Mucosa of stomach (tissue), 1 donor: ENCODE data around the gene TIMM17A.

Source experiments
- H3K27me3 ChIP-seq: one replicate; pipeline ENCODE4 v1.7.0; 2013; ENCODE audit warnings: mild to moderate bottlenecking, low read length; ENCODE audit not compliant: control insufficient read depth, insufficient read depth
- H3K36me3 ChIP-seq: one replicate; pipeline ENCODE4 v1.7.0; 2013; ENCODE audit warnings: low read length; ENCODE audit not compliant: control insufficient read depth, insufficient read depth
- H3K4me1 ChIP-seq: one replicate; pipeline ENCODE4 v1.7.0; 2013; ENCODE audit warnings: mild to moderate bottlenecking, low read length; ENCODE audit not compliant: control insufficient read depth, insufficient read depth
- H3K4me3 ChIP-seq: one replicate; pipeline ENCODE4 v1.7.0; 2013; ENCODE audit warnings: low read length
- H3K9ac ChIP-seq: one replicate; pipeline ENCODE4 v1.7.0; 2013; ENCODE audit warnings: mild to moderate bottlenecking, low read length, moderate library complexity
- H3K9me3 ChIP-seq: one replicate; pipeline ENCODE4 v1.7.0; 2013; ENCODE audit warnings: mild to moderate bottlenecking, low read length, moderate library complexity; ENCODE audit not compliant: control insufficient read depth
- donor health status: Pancreatic carcinoma.

TIMM17A gene

DNA sequence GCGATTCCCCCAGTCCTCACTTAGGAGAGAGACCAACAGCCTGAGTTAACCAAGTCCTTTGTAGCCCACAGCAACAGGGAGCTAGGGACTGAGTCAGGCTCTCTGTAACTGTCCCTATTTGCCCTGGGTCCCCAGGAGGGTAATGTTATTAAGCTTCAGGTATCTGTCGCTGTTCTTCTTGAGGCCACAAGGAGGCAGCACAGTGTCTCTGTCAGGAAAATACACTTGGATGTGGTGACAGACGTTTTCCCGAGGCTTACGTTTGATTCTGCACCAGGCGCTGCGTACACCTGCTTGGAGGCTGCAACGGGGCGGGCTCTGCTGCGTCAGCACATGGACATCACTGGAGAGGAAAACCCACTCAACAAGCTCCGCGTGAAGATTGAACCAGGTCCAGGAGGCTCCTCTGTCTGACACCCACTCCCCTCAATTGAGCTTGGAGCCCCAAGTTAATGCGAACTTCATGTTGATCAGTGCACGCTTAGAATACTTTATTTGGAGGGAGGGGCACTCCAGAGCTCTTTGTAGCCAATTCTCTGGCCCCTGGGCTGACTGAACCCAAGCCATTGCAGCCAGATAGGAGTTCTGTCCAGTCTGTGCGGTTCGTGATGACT is 44.4 kb downstream of the TIMM17A start:
- Histone ChIP-seq H3K36me3 (peaks cover 32% of the 10 kb centered on the region), H3K9ac (no peak overlapping the region)

DNA sequence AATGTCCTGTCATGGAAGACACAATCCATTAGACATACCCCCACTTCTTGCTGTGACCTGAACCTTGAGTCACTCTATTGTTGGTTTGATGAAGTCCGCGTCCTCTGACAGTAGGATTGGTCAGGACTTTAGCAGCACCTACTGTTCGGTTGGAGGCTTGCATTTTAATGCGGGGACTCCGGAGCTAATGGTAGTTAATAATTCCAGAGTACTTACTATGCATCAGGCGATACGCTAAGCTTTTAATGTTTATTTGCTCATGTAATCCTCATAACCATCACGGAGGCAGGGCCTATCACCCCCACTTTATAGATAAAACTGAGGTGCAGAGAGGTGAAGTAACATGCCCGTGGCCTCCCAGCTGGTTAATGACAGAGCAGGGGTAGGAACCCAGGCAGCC is 47.2 kb downstream of the TIMM17A start:
- H3K36me3 ChIP-seq = peaks cover 28% of the 10 kb centered on the region
- H3K4me3 ChIP-seq = no peak overlapping the region
- H3K9ac ChIP-seq = no peak overlapping the region
- no peaks in the 10 kb centered on the region for H3K27me3 ChIP-seq
- peaks cover 8% of the 10 kb centered on the region for H3K4me1 ChIP-seq
- no peaks in the 10 kb centered on the region for H3K9me3 ChIP-seq

More for the DNA sequence above, 44.4 kb downstream of the TIMM17A start:
- no peaks in the 10 kb centered on the region for H3K9me3 ChIP-seq
- no peaks in the 10 kb centered on the region for H3K4me1 ChIP-seq
- no peak overlapping the region for H3K4me3 ChIP-seq
- no peaks in the 10 kb centered on the region for H3K27me3 ChIP-seq

DNA sequence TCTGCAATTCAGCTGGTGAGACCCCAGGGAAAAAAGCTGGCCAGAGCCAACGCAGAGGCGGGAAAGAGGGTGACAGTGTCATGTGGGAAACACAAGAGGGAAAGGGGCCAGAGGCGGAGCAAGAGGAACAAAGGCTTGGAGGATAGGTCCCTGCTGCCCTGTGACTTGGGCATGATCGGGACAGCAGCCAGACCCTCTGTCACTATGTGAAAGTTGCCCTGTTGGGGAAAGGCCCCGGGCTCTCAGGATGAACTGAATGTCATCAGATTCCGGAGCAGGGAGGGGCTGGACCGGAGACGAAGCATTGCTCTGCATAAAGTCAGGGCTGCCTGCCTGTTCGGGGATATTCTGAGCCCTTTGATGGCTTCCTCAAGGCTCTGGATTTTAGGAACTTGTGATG is 49.4 kb downstream of the TIMM17A start:
- Histone ChIP-seq H3K4me3 (no peak overlapping the region), H3K9ac (no peak overlapping the region), H3K4me1 (peaks cover 22% of the 10 kb centered on the region), H3K27me3 (no peaks in the 10 kb centered on the region), H3K36me3 (peaks cover 28% of the 10 kb centered on the region), H3K9me3 (no peaks in the 10 kb centered on the region)

DNA sequence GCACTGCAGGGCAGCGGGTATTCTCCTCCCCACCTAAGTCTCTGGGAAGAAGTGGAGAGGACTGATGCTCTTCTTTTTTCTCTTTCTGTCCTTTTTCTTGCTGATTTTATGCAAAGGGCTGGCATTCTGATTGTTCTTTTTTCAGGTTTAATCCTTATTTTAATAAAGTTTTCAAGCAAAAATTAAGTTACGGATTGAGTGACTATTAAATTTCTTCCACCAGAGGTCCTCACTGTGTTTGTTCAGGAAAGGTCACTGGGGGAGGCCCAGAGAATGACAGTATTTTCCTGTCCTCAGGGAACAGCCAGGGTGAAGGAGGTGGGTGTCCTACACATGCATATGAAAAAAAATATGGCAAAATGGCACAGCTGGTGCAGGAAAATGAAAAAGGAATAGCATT is 50.7 kb downstream of the TIMM17A start:
- peaks cover 31% of the 10 kb centered on the region for H3K36me3 ChIP-seq

DNA sequence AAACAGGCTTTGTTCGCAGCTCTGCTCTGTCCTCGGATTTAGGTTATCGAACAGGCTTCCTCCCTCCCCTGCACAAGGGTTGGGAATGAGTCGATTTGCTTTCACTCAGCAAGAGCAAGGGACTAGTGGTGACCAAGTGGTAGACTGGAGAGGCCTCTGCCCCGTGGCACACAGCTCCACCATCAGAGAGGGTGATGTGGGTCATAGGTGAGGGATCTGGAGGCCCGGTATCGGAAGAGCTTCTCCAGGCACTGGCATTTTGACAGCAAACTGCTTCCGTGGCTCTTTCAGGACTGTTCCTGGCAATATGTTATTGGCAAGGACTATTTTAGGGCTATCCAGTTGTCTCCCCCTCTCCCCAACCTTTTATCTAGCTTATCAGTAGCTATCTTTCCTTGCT is 52.0 kb downstream of the TIMM17A start:
- Histone ChIP-seq H3K4me3 (peak overlapping the region; percentile 24), H3K36me3 (peaks cover 34% of the 10 kb centered on the region), H3K4me1 (peaks cover 22% of the 10 kb centered on the region), H3K9me3 (no peaks in the 10 kb centered on the region), H3K9ac (peak overlapping the region; percentile 40), H3K27me3 (no peaks in the 10 kb centered on the region)

More for the DNA sequence above, 50.7 kb downstream of the TIMM17A start:
- Histone ChIP-seq H3K9me3 (no peaks in the 10 kb centered on the region), H3K27me3 (no peaks in the 10 kb centered on the region), H3K4me1 (peaks cover 22% of the 10 kb centered on the region), H3K4me3 (no peak overlapping the region), H3K9ac (no peak overlapping the region)

DNA sequence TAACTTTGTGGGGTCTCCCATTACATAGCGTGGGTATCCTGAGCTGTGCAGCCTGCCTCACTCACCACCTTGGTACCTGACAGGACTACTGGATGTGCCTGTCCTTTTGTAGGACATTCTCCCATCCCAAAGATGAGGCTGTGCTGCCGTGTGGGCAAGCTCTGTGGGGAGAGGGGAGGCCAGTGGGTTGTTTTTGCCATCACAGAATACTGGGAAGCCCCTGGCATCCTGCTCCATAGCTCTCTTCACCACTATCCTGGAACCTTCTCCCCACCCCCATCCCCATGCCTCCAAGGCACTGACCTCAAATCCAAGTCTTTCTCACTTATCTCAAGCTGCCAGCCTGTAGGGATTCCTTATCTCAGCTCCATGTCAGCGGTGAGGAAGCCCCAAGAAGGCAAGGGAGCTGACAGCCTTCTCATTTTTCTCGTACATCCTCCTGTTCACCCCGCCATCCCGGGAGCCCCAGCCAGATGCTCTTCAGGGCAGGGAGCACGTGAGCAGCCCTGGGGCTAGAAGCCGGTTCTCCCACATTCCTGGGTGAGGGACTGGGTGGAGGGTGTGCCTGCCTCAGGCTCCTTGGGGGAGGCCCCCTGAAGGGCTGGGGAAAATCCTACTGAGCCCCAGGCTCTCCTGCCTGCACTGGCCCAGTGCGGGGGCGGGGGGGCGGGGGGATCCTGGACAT is 52.6 kb downstream of the TIMM17A start:
- Histone ChIP-seq H3K27me3 (no peaks in the 10 kb centered on the region), H3K9ac (peak overlapping the region; percentile 40), H3K4me3 (peak overlapping the region; percentile 24), H3K36me3 (peaks cover 38% of the 10 kb centered on the region), H3K9me3 (no peaks in the 10 kb centered on the region), H3K4me1 (peaks cover 22% of the 10 kb centered on the region)

DNA sequence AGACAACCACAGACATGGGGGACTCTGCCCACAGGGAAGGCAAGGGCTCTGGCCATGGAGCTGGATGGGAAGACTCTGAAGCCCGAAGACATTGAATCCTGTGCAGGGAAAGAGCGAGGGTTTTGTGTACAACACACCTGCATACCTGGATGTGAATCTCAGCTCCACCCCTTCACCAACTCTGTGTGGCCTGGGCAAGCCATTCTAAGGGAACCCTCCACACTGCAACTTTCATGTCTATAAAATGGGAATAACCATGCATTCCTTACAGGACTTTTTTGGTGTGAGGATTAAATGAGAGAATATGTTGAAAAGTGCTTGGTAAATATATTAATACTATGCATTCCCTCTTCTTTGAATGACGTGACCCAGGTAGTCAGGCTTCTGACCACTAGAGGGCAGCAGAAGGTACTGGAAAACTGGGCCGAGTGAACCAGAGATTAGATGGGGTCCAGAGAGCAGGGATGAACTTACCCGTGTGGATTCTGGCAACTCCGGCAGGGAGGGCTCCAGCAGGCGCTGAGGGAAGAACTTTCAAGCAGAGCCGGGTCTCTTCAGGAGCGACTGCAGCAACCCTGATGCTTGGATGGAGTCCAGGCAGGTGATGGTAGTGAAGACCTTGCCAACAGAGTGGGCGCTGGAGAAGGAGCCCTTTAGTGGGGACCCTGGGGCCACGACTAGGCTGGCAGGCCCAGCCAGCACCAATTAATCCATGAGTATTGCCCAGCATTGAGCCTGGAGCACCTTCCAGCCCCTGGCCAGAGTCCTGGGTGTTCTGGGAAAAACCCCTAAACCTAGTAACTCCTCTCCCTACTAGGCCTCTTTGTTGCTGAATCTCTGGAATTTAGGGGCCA is 54.2 kb downstream of the TIMM17A start:
- H3K36me3 ChIP-seq = peaks cover 49% of the 10 kb centered on the region

DNA sequence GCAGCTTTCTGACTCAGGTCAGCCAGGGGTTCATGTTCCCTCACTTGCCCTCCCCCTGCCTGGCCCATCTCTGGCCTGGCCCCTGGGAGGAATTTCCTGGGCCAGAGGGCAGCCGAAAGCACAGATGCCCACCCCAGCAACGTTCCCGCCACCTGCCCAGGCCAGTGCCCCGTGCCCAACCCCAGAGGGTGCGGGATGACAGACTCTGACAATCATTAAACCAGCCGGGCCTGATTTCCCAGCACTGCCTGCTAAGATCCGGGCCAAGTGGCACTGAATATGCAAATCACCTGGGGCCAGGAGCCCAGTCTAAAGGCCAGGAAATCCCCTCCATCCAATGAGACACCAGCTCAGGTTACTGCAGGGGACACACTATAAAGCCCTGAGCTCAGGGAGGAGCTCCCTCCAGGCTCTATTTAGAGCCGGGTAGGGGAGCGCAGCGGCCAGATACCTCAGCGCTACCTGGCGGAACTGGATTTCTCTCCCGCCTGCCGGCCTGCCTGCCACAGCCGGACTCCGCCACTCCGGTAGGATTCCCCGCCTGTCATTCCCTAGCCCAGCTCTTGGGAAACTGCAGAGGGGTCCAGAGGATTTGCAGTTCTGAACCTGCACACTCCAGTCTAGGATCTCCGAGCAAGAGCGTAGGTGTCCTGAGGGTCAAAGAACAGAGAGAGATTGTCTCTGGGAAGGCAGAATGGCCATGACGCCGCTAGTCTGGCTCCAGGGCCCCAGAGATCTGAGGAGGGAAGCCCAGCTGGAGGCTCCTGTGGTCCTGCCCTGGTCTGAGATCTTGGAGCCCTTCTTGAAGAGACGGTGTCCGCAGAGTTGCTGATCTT is 55.1 kb downstream of the TIMM17A start, which contains the start of gene ELF3:
TSS of gene ELF3 (plus strand) at position 408 of the 836 bp plus-strand sequence. CDS start 550 bp downstream, outside the sequence.
- H3K4me3 ChIP-seq = peak within 1 kb of the TSS; percentile 99
- H3K36me3 ChIP-seq = peaks cover 48% of the 10 kb centered on the region
- peaks cover 25% of the 10 kb centered on the region for H3K4me1 ChIP-seq
- peak within 1 kb of the TSS; percentile 100 for H3K9ac ChIP-seq
- H3K9me3 ChIP-seq = no peaks in the 10 kb centered on the region
- no peaks in the 10 kb centered on the region for H3K27me3 ChIP-seq

More for the DNA sequence above, 54.2 kb downstream of the TIMM17A start:
- H3K9me3 ChIP-seq = no peaks in the 10 kb centered on the region
- no peaks in the 10 kb centered on the region for H3K27me3 ChIP-seq
- H3K4me1 ChIP-seq = peaks cover 22% of the 10 kb centered on the region
- peak overlapping the region; percentile 52 for H3K4me3 ChIP-seq
- peak overlapping the region; percentile 100 for H3K9ac ChIP-seq

DNA sequence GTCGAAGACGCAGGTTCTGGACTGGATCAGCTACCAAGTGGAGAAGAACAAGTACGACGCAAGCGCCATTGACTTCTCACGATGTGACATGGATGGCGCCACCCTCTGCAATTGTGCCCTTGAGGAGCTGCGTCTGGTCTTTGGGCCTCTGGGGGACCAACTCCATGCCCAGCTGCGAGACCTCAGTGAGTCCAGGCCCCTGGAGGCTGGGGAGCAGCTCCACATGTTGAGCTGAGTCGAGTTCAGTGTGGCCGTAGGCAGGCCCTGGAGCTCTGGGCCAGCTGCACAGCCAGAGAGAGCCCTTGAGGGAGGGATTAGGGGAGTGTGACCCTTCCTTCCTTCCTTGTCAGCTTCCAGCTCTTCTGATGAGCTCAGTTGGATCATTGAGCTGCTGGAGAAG is 56.7 kb downstream of the TIMM17A start:
- peaks cover 56% of the 10 kb centered on the region for H3K36me3 ChIP-seq
- peak overlapping the region; percentile 99 for H3K4me3 ChIP-seq
- peak overlapping the region; percentile 100 for H3K9ac ChIP-seq
- no peaks in the 10 kb centered on the region for H3K27me3 ChIP-seq
- H3K4me1 ChIP-seq = peaks cover 34% of the 10 kb centered on the region
- H3K9me3 ChIP-seq = no peaks in the 10 kb centered on the region

DNA sequence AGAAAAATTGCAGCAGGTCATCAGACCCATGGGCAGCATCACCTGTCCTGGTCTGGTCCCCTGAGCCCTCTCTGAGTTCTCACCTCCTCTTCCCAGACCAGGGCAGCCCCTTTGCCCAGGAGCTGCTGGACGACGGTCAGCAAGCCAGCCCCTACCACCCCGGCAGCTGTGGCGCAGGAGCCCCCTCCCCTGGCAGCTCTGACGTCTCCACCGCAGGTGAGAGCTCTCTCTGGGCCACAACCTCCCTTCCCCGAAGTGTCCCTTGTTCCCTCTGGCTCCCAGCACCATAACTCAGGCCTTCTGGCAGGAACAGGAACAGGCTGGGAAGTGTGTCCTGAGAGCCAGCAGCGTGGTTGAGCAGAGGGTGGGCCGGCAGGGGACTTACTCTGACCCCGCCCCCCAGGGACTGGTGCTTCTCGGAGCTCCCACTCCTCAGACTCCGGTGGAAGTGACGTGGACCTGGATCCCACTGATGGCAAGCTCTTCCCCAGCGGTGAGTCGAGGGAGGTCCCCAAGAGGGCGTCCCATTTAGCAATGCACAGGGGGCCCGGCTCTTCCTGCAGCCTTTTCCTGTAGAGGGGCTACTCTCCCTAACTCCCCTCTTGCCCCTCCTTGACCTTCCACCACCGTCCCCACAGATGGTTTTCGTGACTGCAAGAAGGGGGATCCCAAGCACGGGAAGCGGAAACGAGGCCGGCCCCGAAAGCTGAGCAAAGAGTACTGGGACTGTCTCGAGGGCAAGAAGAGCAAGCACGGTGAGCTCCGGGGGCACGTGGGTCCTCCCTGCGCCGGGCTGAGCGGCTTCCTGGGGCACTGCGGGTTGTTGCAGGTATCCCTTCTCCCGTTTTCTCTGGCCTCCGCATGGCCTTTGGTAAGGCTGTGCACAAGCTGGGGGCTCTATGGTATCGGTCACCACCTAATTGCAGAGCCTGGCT is 57.5 kb downstream of the TIMM17A start:
- Histone ChIP-seq H3K36me3 (peaks cover 56% of the 10 kb centered on the region), H3K27me3 (no peaks in the 10 kb centered on the region), H3K9ac (peak overlapping the region; percentile 100), H3K4me3 (peak overlapping the region; percentile 99), H3K4me1 (peaks cover 34% of the 10 kb centered on the region), H3K9me3 (no peaks in the 10 kb centered on the region)
